Type B pancreatic cell (in vitro differentiated cells): ENCODE measurements around the gene CNTNAP2. TPM values are rescaled to one million over a fixed set of nuclear protein-coding genes. Genes with fewer than 3 reads are reported as not detected.

Experiments
- DNase-seq: peaks from one replicate; pipeline ENCODE4 v3.0.0; 2021; ENCODE audit warnings: mixed read lengths; ENCODE audit not compliant: unreplicated experiment; ENCODE audit errors: extremely low spot score
- H3K27ac Mint-ChIP-seq: 2 replicates; pipeline ENCODE4 v1.8.0; 2021; ENCODE audit warnings: mild to moderate bottlenecking, mixed read lengths
- H3K27me3 Mint-ChIP-seq: 2 replicates; pipeline ENCODE4 v1.8.0; 2021; ENCODE audit warnings: mixed read lengths
- H3K36me3 Mint-ChIP-seq: 2 replicates; pipeline ENCODE4 v1.8.0; 2021; ENCODE audit warnings: mixed read lengths
- H3K4me1 Mint-ChIP-seq: one replicate; pipeline ENCODE4 v1.8.0; 2021; ENCODE audit warnings: mixed read lengths; ENCODE audit not compliant: unreplicated experiment
- H3K4me3 Mint-ChIP-seq: 2 replicates; pipeline ENCODE4 v1.8.0; 2021; ENCODE audit warnings: mild to moderate bottlenecking, mixed read lengths
- H3K9me3 Mint-ChIP-seq: 2 replicates; pipeline ENCODE4 v1.8.0; 2021; ENCODE audit warnings: mixed read lengths
- total RNA-seq: library from RNA; stranded (reverse); gene quantifications from 2 replicates; pipeline ENCODE4 v1.2.1, GENCODE V29; 2021; ENCODE audit warnings: low replicate concordance
- TF ChIP-seq, protein P1 (sequence below): fragments of 200-600 bp; sonication (generic); conservative IDR thresholded peaks from 2 replicates; pipeline ENCODE4 v1.5.0; 2021; ENCODE audit warnings: antibody characterized with exemption, mild to moderate bottlenecking

Gene CNTNAP2
- total RNA-seq, 1 donor from 2014 or later, result 26.8 TPM

DNA sequence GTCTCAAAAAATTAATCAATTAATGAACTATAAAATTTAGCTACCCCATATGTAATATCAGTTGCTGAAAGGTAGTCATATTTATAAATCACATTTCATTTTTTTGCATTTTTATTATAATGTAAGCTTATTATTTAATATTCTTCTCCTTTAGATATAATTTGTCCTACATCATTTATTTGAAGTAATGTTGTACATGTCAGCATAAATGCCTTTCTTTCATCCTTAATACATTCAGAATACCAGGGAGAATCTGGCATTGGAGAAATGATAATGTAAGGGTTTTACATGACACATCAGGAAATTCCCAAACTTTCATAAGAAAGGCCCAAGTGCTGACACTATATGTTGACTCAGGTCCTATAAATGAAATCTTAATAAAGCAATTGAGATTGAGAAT, 742.1 kb downstream of the CNTNAP2 start:
- no peaks in the 10 kb centered on the region for H3K9me3 Mint-ChIP-seq
- H3K27ac Mint-ChIP-seq, result no peak overlapping the region
- H3K36me3 Mint-ChIP-seq, result no peaks in the 10 kb centered on the region
- H3K4me1 Mint-ChIP-seq, result no peaks in the 10 kb centered on the region
- no peak for DNase-seq
- TF ChIP-seq, protein P1, sequence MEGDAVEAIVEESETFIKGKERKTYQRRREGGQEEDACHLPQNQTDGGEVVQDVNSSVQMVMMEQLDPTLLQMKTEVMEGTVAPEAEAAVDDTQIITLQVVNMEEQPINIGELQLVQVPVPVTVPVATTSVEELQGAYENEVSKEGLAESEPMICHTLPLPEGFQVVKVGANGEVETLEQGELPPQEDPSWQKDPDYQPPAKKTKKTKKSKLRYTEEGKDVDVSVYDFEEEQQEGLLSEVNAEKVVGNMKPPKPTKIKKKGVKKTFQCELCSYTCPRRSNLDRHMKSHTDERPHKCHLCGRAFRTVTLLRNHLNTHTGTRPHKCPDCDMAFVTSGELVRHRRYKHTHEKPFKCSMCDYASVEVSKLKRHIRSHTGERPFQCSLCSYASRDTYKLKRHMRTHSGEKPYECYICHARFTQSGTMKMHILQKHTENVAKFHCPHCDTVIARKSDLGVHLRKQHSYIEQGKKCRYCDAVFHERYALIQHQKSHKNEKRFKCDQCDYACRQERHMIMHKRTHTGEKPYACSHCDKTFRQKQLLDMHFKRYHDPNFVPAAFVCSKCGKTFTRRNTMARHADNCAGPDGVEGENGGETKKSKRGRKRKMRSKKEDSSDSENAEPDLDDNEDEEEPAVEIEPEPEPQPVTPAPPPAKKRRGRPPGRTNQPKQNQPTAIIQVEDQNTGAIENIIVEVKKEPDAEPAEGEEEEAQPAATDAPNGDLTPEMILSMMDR, result no peak
- H3K27me3 Mint-ChIP-seq, result no peaks in the 10 kb centered on the region
- H3K4me3 Mint-ChIP-seq, result no peak overlapping the region

DNA sequence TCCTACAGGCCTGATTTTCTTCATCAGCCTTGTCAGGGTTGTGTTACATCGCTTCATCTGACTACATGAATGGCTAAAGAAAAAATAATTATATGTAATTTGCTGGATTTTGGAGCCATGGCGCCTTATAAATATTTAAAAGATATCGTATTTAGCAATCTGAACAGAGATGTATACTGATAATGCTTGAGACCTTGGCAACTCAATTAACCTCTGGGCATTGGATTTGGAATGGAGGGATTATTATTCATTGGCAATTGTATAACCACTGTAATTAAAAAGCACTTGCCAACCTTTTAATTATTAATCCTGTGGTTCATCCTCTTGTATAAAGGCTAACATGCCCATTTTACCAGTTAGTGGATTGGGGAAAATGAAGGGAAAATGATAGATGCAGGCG, 745.1 kb downstream of the CNTNAP2 start:
- H3K27me3 Mint-ChIP-seq, result no peaks in the 10 kb centered on the region
- no peaks in the 10 kb centered on the region for H3K4me1 Mint-ChIP-seq
- no peaks in the 10 kb centered on the region for H3K9me3 Mint-ChIP-seq
- no peak overlapping the region for H3K27ac Mint-ChIP-seq
- TF ChIP-seq, protein P1, result no peak
- no peaks in the 10 kb centered on the region for H3K36me3 Mint-ChIP-seq
- H3K4me3 Mint-ChIP-seq, result no peak overlapping the region
- DNase-seq, result no peak

DNA sequence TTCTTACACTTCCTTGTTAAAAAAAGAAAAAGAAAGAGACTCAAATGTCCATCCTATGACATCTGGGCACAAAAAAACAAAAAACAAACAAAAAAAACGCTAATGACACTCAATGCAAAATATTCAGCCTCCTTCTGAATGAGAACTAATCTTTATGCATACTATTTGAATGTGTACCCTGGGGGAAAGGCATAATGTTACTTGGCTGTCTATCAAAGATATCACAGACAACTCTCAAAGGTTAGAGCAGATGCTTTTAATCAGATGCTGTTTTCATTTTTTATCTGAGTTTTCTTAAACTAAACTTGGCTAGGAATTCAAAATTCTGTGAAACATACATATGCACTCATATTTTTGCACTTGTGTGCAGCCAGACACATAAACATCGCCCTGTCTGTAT, 745.8 kb downstream of the CNTNAP2 start:
- no peaks in the 10 kb centered on the region for H3K27me3 Mint-ChIP-seq
- DNase-seq, result no peak

DNA sequence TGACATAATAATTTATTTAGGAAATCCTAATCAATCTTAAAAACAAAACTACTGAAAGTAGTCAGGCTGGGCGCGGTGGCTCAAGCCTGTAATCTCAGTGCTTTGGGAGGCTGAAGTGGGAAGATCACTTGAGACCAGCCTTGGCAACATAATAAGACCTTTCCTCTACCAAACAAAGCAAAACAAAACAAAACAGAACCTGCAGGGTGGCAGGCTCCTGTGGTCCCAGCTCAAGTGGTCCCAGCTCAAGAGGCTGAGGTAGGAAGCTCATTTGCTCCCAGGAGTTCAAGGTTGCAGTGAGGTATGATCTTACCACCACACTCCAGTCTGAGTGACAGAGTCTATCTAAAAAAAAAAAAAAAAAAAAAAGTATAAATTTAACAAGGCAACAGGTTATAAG, 748.0 kb downstream of the CNTNAP2 start:
- Mint-ChIP-seq H3K27me3 (no peaks in the 10 kb centered on the region), H3K9me3 (no peaks in the 10 kb centered on the region), H3K27ac (no peak overlapping the region), H3K4me1 (no peaks in the 10 kb centered on the region), H3K36me3 (no peaks in the 10 kb centered on the region), H3K4me3 (no peak overlapping the region)
- DNase-seq, result no peak
- TF ChIP-seq, protein P1, result no peak

More for the DNA sequence above, 745.8 kb downstream of the CNTNAP2 start:
- no peaks in the 10 kb centered on the region for H3K9me3 Mint-ChIP-seq
- no peaks in the 10 kb centered on the region for H3K4me1 Mint-ChIP-seq
- no peak overlapping the region for H3K27ac Mint-ChIP-seq
- no peaks in the 10 kb centered on the region for H3K36me3 Mint-ChIP-seq
- no peak overlapping the region for H3K4me3 Mint-ChIP-seq
- TF ChIP-seq, protein P1, result no peak

DNA sequence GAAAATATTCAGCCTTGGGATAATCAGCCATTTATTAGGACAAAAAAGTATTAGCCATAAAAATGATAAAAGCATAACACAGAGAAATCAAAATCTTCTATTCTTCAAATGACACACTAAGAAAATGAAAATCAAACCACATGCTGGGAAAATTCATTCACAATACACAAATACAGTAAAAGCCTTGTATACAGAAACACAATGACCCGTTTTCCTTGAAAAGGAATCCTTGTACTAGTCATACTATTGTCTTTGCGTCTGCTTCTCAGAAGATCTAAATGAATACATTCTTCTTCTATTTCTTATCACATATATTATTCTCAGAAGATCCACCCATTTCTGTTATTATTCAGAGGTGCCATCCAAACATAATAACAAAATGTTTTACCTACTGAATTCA, 749.1 kb downstream of the CNTNAP2 start:
- DNase-seq, result no peak
- no peaks in the 10 kb centered on the region for H3K27me3 Mint-ChIP-seq
- TF ChIP-seq, protein P1, result no peak
- no peaks in the 10 kb centered on the region for H3K9me3 Mint-ChIP-seq
- H3K36me3 Mint-ChIP-seq, result no peaks in the 10 kb centered on the region
- H3K4me3 Mint-ChIP-seq, result no peak overlapping the region
- H3K4me1 Mint-ChIP-seq, result no peaks in the 10 kb centered on the region
- no peak overlapping the region for H3K27ac Mint-ChIP-seq

DNA sequence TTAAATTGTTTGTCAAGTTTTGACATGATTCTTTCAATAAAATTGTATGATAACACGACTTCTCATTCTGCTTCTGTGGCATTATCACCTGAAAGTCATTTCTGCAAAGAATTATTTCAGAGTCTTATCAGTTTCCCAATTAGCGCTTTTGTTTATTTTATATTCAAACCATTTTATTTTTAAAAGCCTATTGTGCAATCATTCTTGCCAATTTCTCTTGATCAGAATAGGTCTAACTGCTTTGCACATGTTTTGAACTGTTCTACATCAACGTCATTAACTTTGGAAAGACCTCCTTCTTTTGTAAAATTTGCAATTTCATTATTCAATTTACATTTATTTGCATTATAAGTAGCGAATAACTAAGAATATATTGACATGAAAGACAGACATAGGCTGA, 758.1 kb downstream of the CNTNAP2 start:
- Mint-ChIP-seq H3K4me1 (no peaks in the 10 kb centered on the region), H3K27me3 (no peaks in the 10 kb centered on the region), H3K9me3 (no peaks in the 10 kb centered on the region), H3K4me3 (no peak overlapping the region), H3K36me3 (no peaks in the 10 kb centered on the region), H3K27ac (no peak overlapping the region)
- no peak for DNase-seq
- TF ChIP-seq, protein P1, result no peak
